Measurements from ENCODE around the gene GP5. TPM values are rescaled to one million over a fixed set of nuclear protein-coding genes. Genes with fewer than 3 reads are reported as not detected.

The GP5 gene
- total and polyA plus RNA-seq, 2 of the 13 experiments (the other 11 are each of a cell fraction or from before 2014, with no cell fraction given), result not detected

- TF ChIP-seq RERE (CRISPR knock-in tag; IDR thresholded peaks at IDR 0.05; ENCODE audit: low read depth) (peak; percentile 80), ASH2L (IDR thresholded peaks at IDR 0.05; ENCODE audit: insufficient read length, low read depth, low read length) (no peak), GPN1 (CRISPR knock-in tag; IDR thresholded peaks at IDR 0.05; ENCODE audit: borderline replicate concordance) (no peak), BCLAF1 (IDR thresholded peaks at IDR 0.05) (no peak), ZFP37 (CRISPR knock-in tag; IDR thresholded peaks at IDR 0.05; ENCODE audit: borderline replicate concordance) (no peak), IRF1 (CRISPR knock-in tag; IDR thresholded peaks at IDR 0.05; ENCODE audit: low read depth) (no peak), KMT2B (CRISPR knock-in tag; IDR thresholded peaks at IDR 0.05) (no peak), REL (CRISPR knock-in tag; conservative IDR thresholded peaks at IDR 0.05) (no peak), ZFP1 (CRISPR knock-in tag; IDR thresholded peaks at IDR 0.05) (0 out of 2 replicates have a peak, but pooled peaks have one; percentile 46), FOXJ3 (CRISPR knock-in tag; IDR thresholded peaks at IDR 0.05; ENCODE audit: borderline replicate concordance) (no peak), ZNF33B (CRISPR knock-in tag; IDR thresholded peaks at IDR 0.05) (no peak), MAX (IDR thresholded peaks at IDR 0.05) (no peak), GTF2F1 (IDR thresholded peaks at IDR 0.05; ENCODE audit: low read length) (no peak), ZC3H4 (CRISPR knock-in tag; IDR thresholded peaks at IDR 0.05; ENCODE audit: borderline replicate concordance) (no peak), PTBP1 (IDR thresholded peaks at IDR 0.05; ENCODE audit: low read depth, low read length, poor library complexity, severe bottlenecking) (no peak), ZBTB49 (CRISPR knock-in tag; IDR thresholded peaks at IDR 0.05; ENCODE audit: borderline replicate concordance) (no peak)
These were observed 47.7 kb upstream of the GP5 start (continued) for GRCh38 chr3:194446754-194447153.
